Daoy (cell line): ENCODE data around the gene CNGA3. TPM values are rescaled to one million over a fixed set of nuclear protein-coding genes. Genes with fewer than 3 reads are reported as not detected.

Source experiments
- DNase-seq: peaks from one replicate; pipeline ENCODE4 v3.0.0-alpha.2; 2015; ENCODE audit warnings: low read depth
- total RNA-seq: library from RNA; depleted of rRNA; stranded (reverse); fragments of >200 nt; shearing (Covaris generic); gene quantifications from 2 replicates; pipeline ENCODE4 v1.2.3, GENCODE V29; 2014

CNGA3 gene
- total RNA-seq, 1 experiment from 2014 or later, result not detected

DNA sequence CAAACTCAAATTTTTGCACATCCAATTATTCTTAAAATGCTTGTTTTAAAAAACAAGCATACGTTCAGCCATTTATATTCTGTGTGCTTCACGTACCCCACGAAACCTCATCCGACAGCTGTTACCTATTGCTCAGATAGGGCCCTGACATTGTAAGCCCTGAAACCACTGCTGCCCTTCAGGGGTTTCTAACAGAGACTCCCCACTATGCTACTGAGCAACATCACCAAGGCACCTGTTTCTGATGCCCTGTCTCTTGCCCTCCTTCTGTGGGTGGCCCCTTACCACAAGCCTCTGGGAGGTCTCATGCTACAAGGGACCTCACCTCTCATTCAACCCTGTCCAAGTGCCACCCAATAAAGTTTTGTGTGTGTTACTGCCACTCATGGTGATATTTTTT lies 18.5 kb upstream of the CNGA3 start:
- DNase-seq, result no peak

DNA sequence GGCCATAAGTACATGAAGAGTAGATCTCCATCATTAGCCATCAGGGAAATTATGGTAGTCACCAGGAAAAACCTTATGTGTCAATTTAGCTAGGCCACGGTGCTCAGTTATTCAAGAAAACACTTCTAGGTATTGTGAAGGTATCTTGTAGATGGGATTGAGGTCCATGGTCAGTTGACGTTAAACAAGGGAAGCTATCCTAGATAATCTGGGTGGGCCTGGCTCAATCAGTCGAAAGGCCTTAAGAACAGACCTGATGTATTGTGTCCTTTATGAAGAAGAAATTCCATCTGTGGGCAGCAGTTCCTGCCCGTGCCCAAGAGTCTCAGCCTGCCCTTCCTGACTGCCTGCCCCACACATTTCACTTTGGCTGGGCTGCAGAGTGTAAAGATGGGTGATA lies 16.7 kb upstream of the CNGA3 start:
- DNase-seq, result no peak

- no peak for DNase-seq
These were observed 13.3 kb upstream of the CNGA3 start for GRCh38 chr2:98332989-98333388.

DNA sequence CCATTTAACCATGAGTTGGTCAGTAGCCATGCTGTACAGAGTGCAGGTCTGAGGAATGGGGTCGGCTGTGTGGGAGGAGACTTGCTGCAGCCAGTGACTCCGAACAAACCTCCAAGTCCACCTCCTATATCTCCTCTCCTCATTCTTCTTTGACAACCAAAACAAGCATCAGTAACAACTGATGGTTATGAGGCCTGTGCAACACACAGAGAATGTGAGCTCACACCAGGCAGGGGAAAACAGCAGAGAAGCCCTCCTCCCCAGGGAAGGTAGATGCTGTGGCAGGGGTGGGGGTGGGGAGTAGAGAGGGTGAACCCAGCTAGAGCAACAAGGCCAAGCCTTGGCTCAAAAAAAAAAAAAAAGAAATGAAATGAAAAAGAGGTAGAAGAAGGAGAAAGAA lies 12.3 kb upstream of the CNGA3 start:
- DNase-seq, result no peak

- DNase-seq, result peak; percentile 84
These were observed 11.7 kb upstream of the CNGA3 start for GRCh38 chr2:98334439-98335078.

GRCh38 chr2:98335271-98335670 lies 11.0 kb upstream of the CNGA3 start:
- no peak for DNase-seq

- no peak for DNase-seq
These were observed 5.0 kb upstream of the CNGA3 start for GRCh38 chr2:98341241-98341640.

DNA sequence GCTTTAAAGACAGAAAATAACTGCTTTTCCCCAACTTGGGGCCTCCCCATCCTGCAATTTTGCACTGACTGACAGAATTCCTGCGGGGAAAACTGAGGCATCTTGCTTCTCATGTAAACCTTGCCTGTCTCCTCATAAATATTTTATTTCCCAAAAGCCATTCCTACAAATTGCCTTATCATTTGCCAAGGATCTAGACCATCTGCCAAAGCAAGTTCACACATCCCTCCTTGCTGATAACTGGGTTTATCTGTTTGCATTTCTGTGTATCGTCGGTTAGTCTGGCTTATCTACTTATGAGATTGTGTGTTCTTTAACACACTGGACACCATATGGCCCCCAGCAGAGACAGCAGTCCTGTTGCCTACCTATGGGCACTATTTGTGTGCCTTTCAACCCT lies 3.0 kb upstream of the CNGA3 start:
- no peak for DNase-seq

DNA sequence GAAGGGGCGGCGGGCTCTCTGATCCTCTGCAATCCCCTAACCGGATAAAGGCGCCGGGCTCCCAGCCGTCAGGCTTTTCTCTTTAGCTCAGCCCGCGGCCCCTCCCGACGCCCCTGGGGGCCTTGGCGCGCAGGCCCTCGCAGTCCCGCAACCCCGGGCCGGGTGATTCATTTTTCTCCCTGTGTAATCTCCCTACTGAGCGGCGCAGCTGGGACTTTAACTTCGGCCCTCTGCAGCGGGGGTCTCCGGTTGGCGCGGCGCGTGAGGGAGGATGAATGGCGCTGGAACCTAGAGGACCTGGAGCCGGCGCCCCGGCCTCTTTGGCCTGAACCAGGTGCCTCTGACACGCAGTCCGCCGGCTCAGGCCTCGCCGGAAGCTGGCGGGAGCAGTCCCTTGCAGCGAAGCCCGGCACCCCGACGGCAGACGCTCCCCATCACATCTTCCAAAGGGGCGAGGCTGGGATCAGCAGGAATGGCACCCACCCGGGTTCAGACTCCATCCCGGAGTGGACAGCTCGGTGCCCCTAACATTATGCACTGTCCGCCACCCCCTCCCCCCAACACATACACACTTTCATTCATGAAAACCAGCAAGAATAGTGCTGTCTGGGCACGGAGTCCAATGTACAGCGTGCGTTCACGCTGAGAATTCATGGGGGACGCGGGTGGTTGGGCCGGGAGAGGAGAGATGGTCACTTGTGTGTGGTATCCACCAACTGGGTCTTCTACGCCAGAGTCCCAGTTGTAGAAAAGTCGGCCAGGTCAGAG lies 1.2 kb downstream of the CNGA3 start:
- DNase-seq, result no peak

GRCh38 chr2:98348066-98348561 lies 1.9 kb downstream of the CNGA3 start:
- no peak for DNase-seq

DNA sequence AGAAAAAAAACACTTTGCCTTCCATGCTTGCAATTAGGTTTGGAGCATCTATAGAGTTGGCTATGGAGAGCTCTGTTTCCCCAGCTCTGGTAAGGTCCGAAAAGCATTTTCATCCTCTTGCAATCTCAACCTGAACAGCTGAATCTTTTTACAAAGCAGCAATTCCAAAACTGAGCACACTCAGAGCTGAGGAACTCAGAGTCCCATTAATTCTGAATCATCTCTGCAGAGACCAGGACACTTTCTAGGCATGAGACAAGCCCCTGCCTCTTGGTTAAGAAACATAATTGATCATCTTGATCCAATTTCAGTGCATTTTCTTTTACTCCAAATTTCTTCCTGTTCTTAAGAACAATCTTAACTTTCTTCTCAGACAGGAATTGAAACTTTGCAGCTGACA lies 4.2 kb downstream of the CNGA3 start:
- no peak for DNase-seq

- DNase-seq, result peak; percentile 38
These were observed 9.6 kb downstream of the CNGA3 start for GRCh38 chr2:98355881-98356280.

DNA sequence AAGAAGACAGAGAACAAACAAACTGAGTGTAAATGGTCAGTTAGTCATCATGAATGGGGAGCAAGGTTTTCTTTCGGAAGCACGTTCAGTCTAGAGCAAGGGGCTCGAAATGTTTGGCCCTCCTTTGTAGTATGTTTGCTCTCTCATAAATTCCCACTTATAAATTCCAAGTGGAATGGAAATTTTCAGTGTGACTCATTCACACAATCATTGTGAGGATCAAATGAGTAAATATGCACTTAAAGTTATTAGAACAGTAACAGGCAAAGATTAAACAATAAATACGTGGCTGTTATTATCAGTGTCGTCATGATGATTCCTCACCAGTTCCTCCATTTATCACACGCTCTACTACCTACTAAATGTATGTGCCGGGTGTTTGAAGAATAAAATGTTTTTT lies 10.5 kb downstream of the CNGA3 start:
- no peak for DNase-seq

GRCh38 chr2:98357849-98358248 lies 11.6 kb downstream of the CNGA3 start:
- peak; percentile 36 for DNase-seq

- no peak for DNase-seq
These were observed 13.7 kb downstream of the CNGA3 start for GRCh38 chr2:98359986-98360385.

GRCh38 chr2:98367721-98368120 lies 21.5 kb downstream of the CNGA3 start:
- no peak for DNase-seq

DNA sequence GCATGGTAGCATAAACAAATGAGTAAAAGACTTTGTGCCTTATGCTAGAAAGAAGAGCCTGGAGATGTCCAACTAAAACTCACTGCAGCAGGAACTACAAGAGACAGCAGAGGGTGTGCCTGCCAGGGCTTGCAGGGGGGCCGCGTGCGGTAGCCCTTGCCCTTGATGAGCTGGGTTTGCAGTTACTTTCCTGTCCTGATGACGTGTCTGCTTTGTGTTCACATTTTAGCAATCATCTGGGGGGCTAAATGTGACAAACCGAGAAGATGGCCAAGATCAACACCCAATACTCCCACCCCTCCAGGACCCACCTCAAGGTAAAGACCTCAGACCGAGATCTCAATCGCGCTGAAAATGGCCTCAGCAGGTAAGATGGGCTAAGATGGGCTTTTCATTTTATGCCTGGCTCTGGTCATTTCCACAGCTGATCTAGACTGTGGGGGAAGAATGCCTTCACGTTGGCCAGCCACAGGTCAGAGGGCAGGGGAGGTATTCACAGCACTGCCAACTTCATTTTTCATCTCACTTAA lies 23.5 kb downstream of the CNGA3 start:
- no peak for DNase-seq

DNA sequence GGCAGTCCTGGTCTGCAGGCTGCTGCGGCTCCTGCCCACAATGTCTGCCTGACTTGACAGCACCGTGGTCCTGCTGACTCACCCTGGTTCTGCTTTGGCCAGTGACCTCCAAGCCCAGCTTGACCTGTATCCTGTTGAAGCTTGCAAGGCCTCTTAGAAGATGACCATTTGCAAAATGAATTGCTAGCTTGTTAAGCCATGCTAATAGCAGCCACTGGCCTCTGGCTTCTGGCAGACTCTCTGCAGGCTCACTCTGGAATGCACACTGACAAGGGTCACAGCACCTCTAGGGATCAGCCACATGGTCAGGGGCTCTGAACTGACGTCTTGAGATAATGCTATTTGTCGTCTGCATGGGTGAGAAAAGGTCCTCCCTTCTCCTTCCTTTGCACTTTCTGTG lies 25.9 kb downstream of the CNGA3 start:
- DNase-seq, result no peak

DNA sequence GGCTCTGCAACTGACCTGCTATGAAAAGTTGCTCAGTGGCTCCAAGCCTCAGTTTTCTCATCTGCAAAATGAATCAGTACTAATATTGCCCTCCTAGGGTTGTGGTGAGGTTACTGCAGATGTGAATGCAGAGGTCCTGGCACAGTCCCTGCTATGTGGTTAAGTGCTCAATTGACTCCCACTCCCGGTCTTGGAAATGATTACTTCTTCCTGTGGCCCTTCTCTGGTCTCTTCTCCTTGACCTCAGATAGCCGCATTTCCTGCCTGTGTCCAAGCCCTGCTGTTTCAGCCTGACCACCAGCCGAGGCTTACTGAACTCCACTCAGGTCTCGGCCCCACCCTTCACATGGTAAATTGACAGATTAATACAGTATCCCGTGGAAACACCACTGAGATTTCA lies 26.3 kb downstream of the CNGA3 start:
- DNase-seq, result no peak

DNA sequence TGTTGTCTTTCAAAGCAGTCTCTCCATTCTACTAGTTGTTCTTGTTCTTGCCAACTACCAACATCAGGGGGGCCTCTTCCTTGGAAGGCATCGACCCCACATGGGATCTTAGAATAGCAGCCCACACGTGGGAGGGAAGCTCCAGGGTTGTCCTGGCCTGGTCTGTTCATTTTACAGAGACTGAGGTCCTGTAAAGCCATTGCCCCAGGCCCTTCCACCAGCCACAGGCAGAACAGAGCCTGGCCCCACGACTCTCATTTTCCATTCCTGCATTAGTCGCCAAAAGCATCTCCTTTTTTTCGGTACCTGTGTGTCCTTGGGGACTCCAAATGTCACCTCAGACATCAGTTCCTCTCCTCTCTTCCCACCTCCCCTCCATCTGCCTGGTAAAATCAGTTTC lies 28.0 kb downstream of the CNGA3 start:
- DNase-seq, result no peak

DNA sequence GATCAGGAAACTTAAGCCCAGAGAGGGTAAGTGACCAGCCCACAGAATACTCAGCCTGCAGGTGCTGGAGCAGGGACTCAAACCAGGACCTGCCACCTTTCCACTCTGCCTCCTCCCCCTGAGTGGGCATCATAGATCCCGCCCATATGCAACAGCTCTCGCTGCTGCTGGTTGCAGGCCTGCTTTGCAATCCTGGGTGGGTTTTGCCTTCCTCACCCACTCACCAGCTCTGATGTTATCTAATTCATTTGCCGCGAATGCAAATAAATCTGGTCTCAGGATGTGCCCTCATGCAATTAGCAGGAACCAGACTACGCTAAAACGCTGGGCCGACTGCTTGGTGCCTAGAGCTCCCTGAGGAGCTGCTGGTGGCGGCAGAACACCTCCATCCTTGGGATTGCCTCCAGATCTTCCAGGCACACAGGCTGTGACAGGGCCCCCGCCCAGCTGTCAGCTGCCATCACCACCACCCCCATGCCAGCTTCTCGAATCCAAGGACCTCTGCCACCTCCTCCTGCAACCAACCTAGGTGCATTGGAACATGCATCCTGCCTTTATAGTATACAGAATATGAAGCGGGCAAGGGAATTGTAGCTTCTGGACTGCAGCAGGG lies 28.8 kb downstream of the CNGA3 start:
- no peak for DNase-seq

DNA sequence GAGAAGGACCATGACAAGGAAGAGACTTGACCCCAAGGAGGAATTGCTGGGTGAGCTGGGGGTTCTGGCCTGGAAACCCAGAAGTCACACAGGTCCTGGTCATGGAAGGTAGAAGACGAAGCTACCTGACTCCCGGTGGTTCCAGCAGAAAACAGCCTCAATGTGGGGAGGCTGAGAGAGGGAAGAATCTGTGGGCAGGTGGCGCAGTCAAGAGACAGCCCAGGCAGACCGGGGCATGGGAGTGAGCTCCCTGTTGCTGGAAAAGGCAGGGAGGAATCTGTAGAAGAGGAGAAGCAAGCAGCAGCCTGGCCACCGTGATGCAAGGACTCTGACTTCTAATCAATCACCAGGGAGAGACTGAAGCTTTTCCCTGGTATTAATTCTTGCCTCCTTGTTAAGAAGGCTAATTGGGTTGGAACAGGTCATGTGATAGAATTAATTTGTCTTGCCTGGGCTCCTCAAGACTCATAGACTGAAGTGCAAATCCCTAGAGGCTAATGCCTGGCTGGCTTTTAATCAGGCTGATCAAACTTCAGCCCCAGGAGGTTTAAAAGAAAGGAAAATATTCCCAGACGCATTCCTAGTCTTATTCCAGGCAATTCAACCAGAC lies 30.1 kb downstream of the CNGA3 start:
- DNase-seq, result no peak
